GM19023 (cell line): ENCODE measurements around the gene EAF1.
"Not testable (repeated sequence)": the region's sequence is repeated elsewhere in the genome, so short reads cannot be mapped to it uniquely, and the experiment has no call there.

Source experiments
- ATAC-seq: cut with Tn5 transposase; IDR thresholded peaks from one replicate; pipeline ENCODE4 v1.9.1; 2021; ENCODE audit warnings: mild to moderate bottlenecking, moderate library complexity; ENCODE audit not compliant: unreplicated experiment

Gene EAF1

GRCh38 chr3:15451216-15452113 is 24.1 kb downstream of the EAF1 start:
- no peak for ATAC-seq

- no peak for ATAC-seq
Observed at GRCh38 chr3:15452156-15452555, 24.8 kb downstream of the EAF1 start.

DNA sequence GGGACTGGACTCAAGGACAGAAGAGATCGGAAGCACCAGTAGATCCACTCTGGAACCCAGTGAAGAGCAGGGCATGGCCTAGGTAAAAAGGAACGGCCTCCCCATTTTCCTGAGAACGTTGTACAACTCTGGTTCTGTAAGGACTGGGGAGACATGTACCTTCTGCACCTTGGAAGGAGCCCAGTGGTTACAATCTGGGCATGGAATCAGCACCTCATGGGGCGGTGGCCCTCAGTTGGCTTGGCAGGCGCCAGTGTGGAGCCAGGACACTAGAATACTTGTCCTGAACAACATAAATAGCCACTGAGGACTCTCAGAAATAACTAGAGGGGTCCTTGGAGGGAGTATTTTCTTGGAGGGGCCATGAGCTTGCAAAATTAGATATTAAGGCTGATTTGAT is 25.6 kb downstream of the EAF1 start:
- ATAC-seq: no peak

- no peak for ATAC-seq
Observed at GRCh38 chr3:15453501-15453900, 26.1 kb downstream of the EAF1 start.

GRCh38 chr3:15453991-15454625 is 26.7 kb downstream of the EAF1 start:
- ATAC-seq: no peak

GRCh38 chr3:15454965-15455364 is 27.6 kb downstream of the EAF1 start:
- ATAC-seq: no peak

DNA sequence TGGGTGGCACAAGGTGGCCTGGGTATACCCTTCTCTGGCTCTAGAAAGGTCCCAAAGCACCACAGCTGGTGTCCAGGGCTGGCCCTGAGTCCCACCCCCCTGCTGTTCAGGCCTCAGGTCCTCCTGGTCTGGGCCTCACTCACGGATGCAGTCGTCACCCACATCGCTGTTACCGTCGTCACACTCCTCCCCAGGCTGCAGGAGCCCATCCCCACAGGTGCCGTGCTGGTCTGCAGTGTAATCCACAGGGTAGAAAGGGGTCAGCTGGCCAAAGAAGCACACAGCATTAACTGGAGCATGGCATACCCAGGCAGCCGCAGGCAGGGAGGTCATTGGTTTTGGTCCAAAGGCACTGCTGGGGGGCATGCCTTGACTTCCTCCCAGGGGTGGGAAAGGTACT is 28.4 kb downstream of the EAF1 start:
- no peak for ATAC-seq

- ATAC-seq: no peak
Observed at GRCh38 chr3:15456321-15456720, 28.9 kb downstream of the EAF1 start.

- not testable (repeated sequence) for ATAC-seq
Observed at GRCh38 chr3:15456915-15457314, 29.5 kb downstream of the EAF1 start.

DNA sequence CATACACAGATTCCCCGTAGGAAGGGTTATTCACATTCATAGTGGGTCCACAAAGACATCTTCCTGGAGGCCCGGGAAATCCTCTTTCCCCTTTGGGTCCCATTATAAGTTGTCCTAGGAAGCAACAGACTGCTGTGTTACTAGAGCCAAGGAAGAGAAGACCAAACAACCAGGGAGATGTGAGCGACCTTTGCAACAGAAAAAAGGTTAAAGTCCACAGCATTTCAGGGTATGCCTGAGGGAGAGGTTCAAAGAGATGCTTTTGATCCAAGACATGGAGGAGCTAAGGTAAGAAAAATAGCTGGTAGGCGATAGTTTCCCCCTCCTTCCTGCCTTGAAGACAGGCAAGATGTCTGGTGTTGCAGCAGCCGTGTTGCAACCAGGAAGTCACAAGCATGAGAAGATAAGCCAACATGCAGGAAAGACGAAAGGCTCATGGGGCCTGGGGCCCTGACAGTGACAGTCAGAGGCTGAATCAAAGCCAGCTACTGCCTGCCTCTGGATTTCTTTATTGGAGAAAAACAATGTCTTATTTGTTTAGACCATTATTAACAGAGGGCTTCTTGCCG is 30.9 kb downstream of the EAF1 start:
- no peak for ATAC-seq

DNA sequence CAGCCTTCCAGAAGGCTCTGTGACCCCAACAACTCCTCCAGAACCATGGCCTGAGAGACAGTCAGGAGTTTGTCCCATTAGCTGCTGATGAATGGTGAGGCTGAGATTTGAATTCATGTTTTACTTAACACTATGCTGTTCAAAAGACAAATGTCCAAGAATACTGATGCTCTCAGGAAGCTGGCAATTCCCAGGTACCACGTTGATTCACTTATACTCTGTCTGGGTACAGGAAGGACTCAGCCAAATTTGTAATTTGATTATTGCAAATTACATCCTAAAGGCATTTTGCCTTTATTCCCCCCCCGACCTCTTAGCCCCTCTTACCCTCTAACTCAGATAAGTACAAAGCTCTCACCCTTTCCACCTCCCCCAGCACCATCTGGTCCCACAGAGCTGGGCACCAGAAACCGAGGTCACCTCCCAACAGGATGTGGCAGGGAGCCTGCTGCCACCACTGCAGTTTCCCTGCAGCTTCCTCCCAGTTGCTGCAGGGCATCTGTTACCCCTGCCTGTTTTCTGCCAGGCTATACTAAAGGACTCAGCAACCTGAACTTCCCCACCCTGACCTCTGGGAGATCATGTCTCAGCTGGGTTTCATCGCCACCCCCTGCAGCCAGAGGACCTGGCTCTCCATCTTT is 33.6 kb downstream of the EAF1 start:
- no peak for ATAC-seq

- ATAC-seq: no peak
Observed at GRCh38 chr3:15462451-15462850, 35.1 kb downstream of the EAF1 start.

- ATAC-seq: no peak
Observed at GRCh38 chr3:15465876-15466585, 38.6 kb downstream of the EAF1 start.

DNA sequence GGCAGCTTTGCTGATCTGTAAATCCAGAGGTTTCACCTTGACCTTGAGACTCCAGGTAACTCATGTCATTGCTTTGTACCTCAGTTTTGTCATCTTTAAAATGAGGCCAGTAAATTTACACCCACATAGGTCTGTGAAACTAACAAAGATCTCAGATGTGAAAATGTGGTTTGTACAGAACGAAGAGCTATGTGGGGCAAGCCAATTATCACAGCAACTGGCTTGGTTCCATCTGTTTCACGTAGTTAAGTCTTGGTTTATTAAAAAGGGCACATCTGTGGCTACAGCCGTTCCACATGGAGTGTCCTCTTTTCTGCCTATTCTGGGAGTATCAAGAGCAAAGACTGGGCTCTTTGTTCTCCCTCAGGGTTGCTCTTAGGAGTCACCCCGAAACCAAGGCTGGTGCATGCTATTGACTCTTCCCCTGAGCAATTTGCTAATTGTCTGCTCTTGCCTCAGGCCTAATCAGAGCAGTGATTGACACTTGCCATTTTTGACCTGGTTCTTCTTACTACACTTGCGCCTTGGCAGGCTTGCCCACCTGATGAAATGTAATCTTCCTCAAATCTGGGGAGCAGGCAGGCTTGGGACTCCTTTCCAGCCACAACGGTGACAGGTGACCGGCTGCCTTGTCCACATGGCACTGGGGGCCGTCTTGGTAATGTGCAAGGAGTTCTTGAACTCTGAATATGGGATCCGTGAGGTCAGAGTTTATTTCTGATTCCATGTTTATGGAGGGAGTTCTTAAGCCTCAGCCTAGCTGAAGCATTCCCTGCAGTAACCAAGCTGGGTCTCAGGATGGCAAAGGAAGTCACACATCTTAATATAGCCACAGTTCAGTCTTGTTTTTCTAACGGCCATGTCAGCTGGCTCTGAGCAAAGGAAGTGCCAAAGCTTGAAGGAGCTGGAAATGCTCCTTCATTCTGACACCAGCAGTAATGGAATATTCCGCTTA is 40.1 kb downstream of the EAF1 start:
- ATAC-seq: no peak

DNA sequence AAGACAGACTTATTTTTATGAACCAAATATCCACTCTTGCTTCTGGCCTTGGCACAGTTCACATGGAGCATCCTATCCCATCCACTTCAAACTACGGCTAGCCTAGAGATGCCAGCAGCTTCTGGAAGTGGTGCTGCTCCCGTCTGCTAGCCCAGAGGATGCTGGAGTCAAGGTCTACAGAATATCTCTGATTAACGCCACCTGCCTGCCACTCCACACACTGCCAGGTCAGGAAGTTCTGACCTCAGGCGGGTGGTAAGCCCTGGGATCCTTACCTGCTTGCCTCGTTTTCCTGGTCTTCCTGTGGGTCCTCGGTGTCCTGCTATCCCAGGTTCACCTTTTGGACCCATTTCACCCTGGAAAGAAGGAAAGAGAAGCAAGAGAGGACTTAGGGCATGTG is 42.9 kb downstream of the EAF1 start:
- ATAC-seq: no peak

GRCh38 chr3:15470849-15471248 is 43.5 kb downstream of the EAF1 start:
- no peak for ATAC-seq

DNA sequence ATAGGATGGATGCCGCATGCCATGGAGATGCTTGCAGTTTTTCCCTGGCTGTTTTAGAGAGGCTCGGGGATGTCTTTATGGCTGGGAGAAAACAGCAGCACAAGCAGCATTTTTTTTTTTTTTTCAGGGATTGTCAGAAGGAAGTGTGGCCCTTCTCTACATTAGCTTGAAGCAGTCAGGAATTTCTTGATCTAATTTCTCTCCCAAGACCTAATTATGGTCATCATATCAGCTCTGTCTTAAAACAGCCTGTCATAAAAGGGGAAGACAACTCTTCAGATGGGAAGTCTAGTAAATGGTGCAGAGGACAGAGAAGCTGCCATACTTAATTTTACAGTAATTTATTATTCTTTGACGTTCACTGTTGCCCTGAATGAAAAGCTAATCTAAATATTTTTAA is 44.5 kb downstream of the EAF1 start:
- ATAC-seq: no peak

- ATAC-seq: no peak
Observed at GRCh38 chr3:15475161-15475560, 47.8 kb downstream of the EAF1 start.

DNA sequence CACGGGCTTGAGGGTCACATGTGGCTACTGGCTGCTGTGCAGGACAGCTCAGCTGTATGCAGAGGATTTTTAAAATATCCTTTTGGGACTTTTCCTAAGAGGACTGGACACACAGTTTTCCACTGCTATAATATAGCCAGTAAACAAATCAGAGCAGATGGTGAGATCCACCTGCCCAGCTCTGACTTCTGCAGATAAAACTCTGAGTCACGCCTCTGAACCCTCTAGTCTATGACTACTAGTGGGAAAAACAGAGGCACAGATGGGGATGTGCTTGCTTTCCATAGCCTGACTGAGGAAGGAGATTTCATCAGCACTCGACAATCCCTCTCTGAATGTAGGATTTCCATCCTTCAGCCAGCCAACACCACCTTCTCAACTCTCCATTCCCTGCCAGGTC is 49.0 kb downstream of the EAF1 start:
- ATAC-seq: no peak
